Left lung (tissue), 10 donors: ENCODE measurements around the gene HSPBP1. TPM values are rescaled to one million over a fixed set of nuclear protein-coding genes. Genes with fewer than 3 reads are reported as not detected.

Experiments
- ATAC-seq: fragments of 200-7000 bp; cut with Tn5 transposase; one replicate; pipeline ENCODE4 v1.9.1; 2020; ENCODE audit warnings: moderate library complexity
- DNase-seq, 4 donors: peaks; one replicate each; pipeline ENCODE4 v3.0.0-alpha.2; 2013 to 2020
- H3K27ac ChIP-seq, 2 donors: fragments of 200-600 bp; sonication (generic) in 1 of 2; one replicate each; pipeline versions ENCODE4 v1.5.0 to v1.8.0; 2020 to 2021
- H3K27me3 ChIP-seq, 2 donors: fragments of 200-600 bp; sonication (generic) in 1 of 2; one replicate each; pipeline versions ENCODE4 v1.5.0 to v1.8.0; 2020 to 2021
- H3K36me3 ChIP-seq, 2 donors: fragments of 200-600 bp; sonication (generic) in 1 of 2; one replicate each; pipeline versions ENCODE4 v1.5.0 to v1.8.0; 2020 to 2021
- H3K4me1 ChIP-seq, 2 donors: fragments of 200-600 bp; one replicate each; pipeline ENCODE4 v1.8.0; 2021
- H3K4me3 ChIP-seq, 2 donors: fragments of 200-600 bp; sonication (generic) in 1 of 2; one replicate each; pipeline versions ENCODE4 v1.5.0 to v1.8.0; 2020 to 2021; ENCODE audit warnings: mild to moderate bottlenecking in 1 of 2
- H3K9me3 ChIP-seq, 2 donors: fragments of 200-600 bp; sonication (generic) in 1 of 2; one replicate each; pipeline versions ENCODE4 v1.5.0 to v1.8.0; 2020 to 2021
- CTCF ChIP-seq, 2 donors: fragments of 200-600 bp; sonication (generic) in 1 of 2; IDR thresholded peaks; one replicate each; pipeline versions ENCODE4 v1.5.0 to v1.8.0; 2021; ENCODE audit warnings: antibody characterized with exemption in 2 of 2
- intact Hi-C, 2 donors: fragments of 100-400 bp; cut with DNase I; formaldehyde crosslinking; loops; one replicate each; pipeline versions ENCODE4 v1.11.2 to v1.14.2; 2022
- polyA plus RNA-seq, 6 donors: library from polyadenylated mRNA; unstranded; fragments of 120-200 nt; gene quantifications; one replicate each; pipeline ENCODE4 v1.2.1, GENCODE V29; 2013; ENCODE audit not compliant: insufficient read length in 6 of 6
- total RNA-seq, 2 donors: library from RNA; stranded (reverse); fragmentation: NEBNext Ultra II Directional; extraction: Animal tissue kit (Norgen Biotek cat#: 25700); gene quantifications; one replicate each; pipeline ENCODE4 v1.2.1, GENCODE V29; 2021
- donor health status: DM: no; HTN: yes; CAD: no.
- donor health status: DM: no; HTN: no; CAD: no.

The HSPBP1 gene
- total and polyA plus RNA-seq, 8 donors, result 23.7 to 38.4 (median 29.7) TPM

- TF ChIP-seq CTCF (IDR thresholded peaks at IDR 0.05), result no peak
- H3K27me3 ChIP-seq, result peaks cover 0 to 11% of the 10 kb centered on the region in 2 donors
- H3K9me3 ChIP-seq, result no peaks in the 10 kb centered on the region
- H3K36me3 ChIP-seq, result peaks cover 0 to 32% of the 10 kb centered on the region in 2 donors
- H3K27ac ChIP-seq, result no peak overlapping the region
- ATAC-seq (no peak), DNase-seq (no peak)
- no peaks in the 10 kb centered on the region for H3K4me1 ChIP-seq
- no peak overlapping the region for H3K4me3 ChIP-seq
- intact Hi-C loops, result no loop called here
These were observed 36.1 kb upstream of the HSPBP1 start for GRCh38 chr19:55315956-55316525.

- intact Hi-C loops, result no loop called here
- ATAC-seq, result no peak
- no peak for TF ChIP-seq CTCF (IDR thresholded peaks at IDR 0.05)
- Histone ChIP-seq H3K36me3 (peaks cover 0 to 22% of the 10 kb centered on the region in 2 donors), H3K4me3 (no peak overlapping the region), H3K4me1 (no peaks in the 10 kb centered on the region), H3K27me3 (peaks cover 0 to under 1% of the 10 kb centered on the region in 2 donors), H3K27ac (no peak overlapping the region), H3K9me3 (no peaks in the 10 kb centered on the region)
- DNase-seq, result no peak
These were observed 34.5 kb upstream of the HSPBP1 start for GRCh38 chr19:55314396-55314795.

GRCh38 chr19:55312621-55313512, 33.0 kb upstream of the HSPBP1 start:
- no peaks in the 10 kb centered on the region for H3K9me3 ChIP-seq
- no peak for ATAC-seq
- H3K36me3 ChIP-seq, result peaks cover 0 to 22% of the 10 kb centered on the region in 2 donors
- no peaks in the 10 kb centered on the region for H3K27me3 ChIP-seq
- H3K4me1 ChIP-seq, result no peaks in the 10 kb centered on the region
- no peak for TF ChIP-seq CTCF (IDR thresholded peaks at IDR 0.05)
- H3K27ac ChIP-seq, result no peak overlapping the region
- H3K4me3 ChIP-seq, result no peak overlapping the region
- no peak for DNase-seq
- intact Hi-C loops, result no loop called here

GRCh38 chr19:55311797-55312196, 31.9 kb upstream of the HSPBP1 start:
- intact Hi-C loops, result no loop called here
- Histone ChIP-seq H3K36me3 (peaks cover 0 to 20% of the 10 kb centered on the region in 2 donors), H3K27me3 (no peaks in the 10 kb centered on the region), H3K4me3 (no peak overlapping the region), H3K9me3 (no peaks in the 10 kb centered on the region), H3K4me1 (no peaks in the 10 kb centered on the region), H3K27ac (no peak overlapping the region)
- DNase-seq (no peak), ATAC-seq (no peak)
- no peak for TF ChIP-seq CTCF (IDR thresholded peaks at IDR 0.05)

GRCh38 chr19:55311397-55311796, 31.5 kb upstream of the HSPBP1 start:
- no peaks in the 10 kb centered on the region for H3K27me3 ChIP-seq
- no peak overlapping the region for H3K4me3 ChIP-seq
- ATAC-seq (no peak), DNase-seq (no peak)
- intact Hi-C loops, result no loop called here
- H3K9me3 ChIP-seq, result no peaks in the 10 kb centered on the region
- no peak for TF ChIP-seq CTCF (IDR thresholded peaks at IDR 0.05)
- H3K36me3 ChIP-seq, result peaks cover 0 to 16% of the 10 kb centered on the region in 2 donors
- H3K27ac ChIP-seq, result no peak overlapping the region
- H3K4me1 ChIP-seq, result no peaks in the 10 kb centered on the region
